SH-SY5Y (cell line): ENCODE measurements around the gene B4GALT5.

Source experiments
- GATA2 ChIP-seq: IDR thresholded peaks from 2 replicates; pipeline ENCODE4 v1.6.1; 2011; ENCODE audit warnings: mild to moderate bottlenecking, low read depth, low read length
- GATA3 ChIP-seq: IDR thresholded peaks from 2 replicates; pipeline ENCODE4 v1.6.1; 2011; ENCODE audit warnings: low read depth, mild to moderate bottlenecking, low read length, moderate library complexity

The B4GALT5 gene, protein sequence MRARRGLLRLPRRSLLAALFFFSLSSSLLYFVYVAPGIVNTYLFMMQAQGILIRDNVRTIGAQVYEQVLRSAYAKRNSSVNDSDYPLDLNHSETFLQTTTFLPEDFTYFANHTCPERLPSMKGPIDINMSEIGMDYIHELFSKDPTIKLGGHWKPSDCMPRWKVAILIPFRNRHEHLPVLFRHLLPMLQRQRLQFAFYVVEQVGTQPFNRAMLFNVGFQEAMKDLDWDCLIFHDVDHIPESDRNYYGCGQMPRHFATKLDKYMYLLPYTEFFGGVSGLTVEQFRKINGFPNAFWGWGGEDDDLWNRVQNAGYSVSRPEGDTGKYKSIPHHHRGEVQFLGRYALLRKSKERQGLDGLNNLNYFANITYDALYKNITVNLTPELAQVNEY

DNA sequence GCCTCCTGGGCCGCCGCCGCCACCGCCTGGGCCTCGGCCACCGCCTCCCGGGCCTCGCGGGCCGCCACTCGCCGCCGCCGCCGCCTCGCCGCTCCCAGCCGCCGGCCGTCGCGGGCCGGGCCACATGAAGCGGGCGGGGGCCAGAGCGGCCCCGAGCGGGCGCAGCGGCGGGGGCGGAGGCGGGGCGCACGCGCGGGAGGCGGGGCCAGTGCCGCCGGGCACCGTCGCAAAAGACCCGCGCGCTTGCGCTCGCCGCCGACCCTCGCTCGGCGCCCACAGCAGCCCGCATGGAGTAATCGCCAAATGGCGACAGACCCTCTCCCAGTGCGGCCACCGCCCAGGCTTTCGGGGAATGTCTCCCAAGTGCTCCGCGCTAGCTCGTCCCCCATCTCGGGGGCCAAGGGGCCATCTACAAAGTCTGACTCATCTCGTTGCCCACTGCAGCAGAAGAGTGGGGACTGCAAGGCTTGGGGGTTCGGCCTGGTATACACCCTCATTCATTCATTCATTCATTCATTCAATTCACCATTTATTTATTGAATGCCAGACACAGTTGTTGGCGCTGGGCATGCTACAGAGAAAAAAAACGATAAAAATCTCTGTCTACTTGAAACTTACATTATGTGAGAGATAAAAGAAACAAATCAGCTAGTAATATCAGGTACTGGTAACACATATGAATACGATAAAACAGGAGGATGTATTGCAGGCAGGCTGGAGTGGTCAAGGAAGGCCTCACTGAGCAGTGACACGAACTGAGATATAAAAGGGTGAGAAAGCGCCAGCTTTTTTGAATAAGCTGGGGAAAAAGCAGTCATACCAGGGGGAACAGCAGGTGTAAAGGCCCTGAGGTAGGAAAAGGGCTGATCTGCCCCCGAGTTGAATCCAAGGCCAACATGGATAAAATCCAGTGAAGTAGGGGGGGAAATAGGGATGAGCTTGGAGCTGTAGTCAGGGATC lies at the start of gene B4GALT5:
Gene B4GALT5, minus strand, starts transcription at position 126 of the 960 bp plus-strand sequence. CDS start 188 bp downstream, outside the sequence.
- no peak for TF ChIP-seq GATA3
- TF ChIP-seq GATA2 = no peak

DNA sequence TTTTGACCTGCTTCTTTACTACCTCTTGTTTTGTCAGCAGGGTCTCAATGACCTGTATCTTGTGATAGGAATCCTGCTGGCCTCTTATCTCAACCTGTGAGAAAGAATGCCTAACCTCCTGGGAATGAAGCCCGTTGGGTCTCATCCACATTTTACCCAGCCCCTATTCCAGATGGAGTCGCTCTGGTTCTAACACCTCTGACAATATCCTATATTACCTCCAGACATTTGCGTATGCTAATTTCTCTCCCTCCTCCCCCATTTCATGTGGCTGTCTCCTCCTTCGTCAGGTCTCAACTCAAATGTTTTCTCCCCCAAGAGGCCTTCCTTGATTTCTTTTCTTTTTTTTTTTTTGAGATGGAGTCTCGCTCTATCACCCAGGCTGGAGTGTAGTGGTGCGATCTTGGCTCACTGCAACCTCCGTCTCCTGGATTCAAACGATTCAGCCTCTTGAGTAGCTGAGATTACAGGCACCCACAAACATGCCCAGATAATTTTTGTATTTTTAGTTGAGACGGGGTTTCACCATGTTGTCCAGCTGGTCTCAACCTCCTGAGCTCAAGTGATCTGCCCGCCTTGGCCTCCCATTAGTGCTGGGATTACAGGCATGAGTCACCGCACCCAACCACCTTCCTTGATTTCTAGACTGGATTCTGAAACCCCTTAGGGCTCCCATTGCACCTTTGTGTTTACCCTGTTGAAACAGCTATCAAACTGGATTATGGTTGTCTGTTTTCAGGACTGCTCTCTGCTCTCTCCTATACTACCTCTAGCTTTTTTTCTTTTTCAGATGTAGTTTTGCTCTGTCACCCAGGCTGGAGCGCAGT lies 49.5 kb upstream of the B4GALT5 start:
- TF ChIP-seq GATA2 (no peak), GATA3 (no peak)

DNA sequence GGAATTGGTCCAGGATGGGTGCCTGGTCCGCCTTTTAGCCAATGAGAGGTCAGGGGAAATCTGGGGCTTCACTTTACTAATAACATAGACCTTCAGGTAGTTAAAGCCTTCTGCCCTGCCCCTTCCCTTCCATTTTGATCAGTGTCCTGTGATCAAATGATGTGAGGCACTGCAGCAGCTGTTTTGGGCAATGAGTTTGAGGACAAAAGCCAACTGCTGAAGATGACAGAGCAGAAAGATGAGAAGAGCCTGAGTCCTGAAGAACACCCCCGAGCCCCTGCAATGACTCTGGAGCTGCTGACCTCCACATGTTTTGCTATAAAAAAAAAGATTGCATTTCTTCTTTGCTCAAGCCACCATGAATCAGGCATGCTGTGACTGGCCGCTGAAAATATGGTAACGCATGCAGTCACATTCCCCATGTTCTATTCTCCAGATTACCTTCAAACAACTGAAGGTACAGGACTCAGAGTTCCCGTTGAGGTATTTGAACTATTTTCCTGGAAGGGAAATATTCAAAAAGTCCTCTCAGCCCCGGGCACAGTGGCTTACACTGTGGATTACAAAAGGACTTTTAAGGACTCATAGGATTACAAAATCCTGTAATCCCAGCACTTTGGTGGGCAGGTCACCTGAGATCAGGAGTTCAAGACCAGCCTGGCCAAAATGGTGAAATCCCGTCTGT lies 45.7 kb upstream of the B4GALT5 start:
- TF ChIP-seq GATA3 (no peak), GATA2 (no peak)

DNA sequence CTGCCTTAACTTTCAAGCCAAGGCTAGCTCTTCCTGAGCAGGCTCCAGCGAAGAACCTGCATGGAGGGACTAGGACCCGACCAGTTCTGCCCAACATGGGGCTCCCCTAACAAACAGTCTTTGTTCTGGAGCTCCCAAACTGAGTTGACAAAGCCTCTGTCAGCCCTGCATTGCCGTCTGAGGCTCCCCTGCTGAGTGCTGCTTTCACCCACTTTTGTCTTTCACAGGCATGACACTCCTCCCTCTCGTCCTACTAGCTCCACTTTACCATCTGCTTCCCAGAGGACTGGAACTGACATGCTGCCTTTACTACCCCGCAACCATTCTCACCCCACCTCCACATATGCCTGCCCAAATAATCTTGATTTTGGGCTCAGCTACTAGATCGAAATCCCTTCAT lies 45.1 kb upstream of the B4GALT5 start:
- TF ChIP-seq GATA3 (no peak), GATA2 (no peak)

DNA sequence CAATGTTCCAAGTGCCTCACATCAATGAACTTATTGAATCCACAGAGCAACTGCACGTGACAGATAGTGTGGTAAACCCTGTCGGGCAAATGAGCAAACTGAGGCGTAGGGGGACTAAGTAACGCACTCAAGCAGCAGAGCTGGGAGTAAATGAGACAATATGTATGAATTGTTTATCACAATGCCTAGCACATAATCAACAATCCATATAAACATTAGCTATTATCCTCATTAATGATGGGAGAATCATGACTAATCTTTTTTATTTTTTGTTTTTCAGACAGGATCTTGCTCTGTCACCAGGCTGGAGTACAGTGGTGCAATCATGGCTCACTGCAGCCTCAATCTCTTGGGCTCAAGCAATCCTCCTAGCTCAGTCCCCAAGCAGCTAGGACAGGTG lies 43.9 kb upstream of the B4GALT5 start:
- no peak for TF ChIP-seq GATA3
- TF ChIP-seq GATA2 = no peak

DNA sequence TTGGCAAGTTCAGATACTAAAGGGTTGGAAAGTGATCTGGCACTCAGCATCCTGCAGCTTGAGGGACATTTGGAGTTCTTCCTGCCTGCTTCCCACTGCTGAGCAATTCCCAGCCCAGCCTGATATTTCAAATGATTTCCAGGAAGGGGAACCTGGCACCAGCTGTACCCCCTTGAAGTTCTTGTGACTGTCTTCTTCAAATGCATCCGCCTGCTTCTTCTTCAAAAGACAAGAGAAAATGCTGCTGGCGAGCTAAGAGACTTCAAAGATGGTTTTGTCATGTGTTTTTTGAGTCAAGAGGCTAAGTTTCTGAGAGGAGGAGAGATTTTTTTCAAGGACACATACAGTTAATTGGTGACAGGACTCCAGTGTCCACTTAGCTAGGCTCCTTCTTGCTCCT lies 42.6 kb upstream of the B4GALT5 start:
- TF ChIP-seq GATA3 (no peak), GATA2 (no peak)

DNA sequence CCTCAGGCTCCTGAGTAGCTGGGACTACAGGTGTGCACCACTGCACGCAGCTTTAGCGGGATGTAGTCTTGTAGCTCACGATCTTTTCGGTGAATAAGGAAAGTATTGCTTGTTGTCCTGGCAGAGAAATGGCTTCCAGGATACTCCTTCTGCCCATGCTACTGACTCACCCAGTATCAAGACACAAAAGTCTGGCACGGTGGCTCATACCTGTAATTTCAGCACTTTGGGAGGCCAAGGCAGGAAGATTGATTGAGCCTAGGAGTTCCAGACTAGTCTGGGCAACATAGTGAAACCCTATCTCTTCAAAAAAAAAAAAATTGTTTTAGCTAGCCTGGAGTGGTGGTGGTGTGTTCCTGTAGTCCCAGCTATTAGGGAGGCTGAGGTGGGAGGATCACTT lies 40.9 kb upstream of the B4GALT5 start:
- TF ChIP-seq GATA3 = no peak
- no peak for TF ChIP-seq GATA2

DNA sequence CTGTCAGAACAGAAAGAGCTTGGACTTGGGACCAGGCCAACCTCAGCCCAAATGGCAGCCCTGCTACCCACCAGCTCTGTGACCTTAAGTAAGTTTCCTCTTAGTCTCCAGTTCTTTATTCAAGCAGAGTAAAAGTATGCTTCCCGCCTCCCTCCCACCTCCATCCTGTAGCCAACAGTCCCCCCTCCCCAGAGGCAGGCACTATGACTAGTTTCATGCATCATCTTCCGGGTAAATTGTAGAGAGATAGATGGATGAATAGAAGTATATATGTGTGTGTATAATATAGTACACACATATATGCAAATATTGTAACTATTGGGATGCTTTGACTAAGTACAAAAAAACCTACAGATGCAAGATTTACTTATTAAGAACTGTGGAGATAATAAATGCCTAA lies 39.5 kb upstream of the B4GALT5 start:
- TF ChIP-seq GATA3 = no peak
- TF ChIP-seq GATA2 = no peak

DNA sequence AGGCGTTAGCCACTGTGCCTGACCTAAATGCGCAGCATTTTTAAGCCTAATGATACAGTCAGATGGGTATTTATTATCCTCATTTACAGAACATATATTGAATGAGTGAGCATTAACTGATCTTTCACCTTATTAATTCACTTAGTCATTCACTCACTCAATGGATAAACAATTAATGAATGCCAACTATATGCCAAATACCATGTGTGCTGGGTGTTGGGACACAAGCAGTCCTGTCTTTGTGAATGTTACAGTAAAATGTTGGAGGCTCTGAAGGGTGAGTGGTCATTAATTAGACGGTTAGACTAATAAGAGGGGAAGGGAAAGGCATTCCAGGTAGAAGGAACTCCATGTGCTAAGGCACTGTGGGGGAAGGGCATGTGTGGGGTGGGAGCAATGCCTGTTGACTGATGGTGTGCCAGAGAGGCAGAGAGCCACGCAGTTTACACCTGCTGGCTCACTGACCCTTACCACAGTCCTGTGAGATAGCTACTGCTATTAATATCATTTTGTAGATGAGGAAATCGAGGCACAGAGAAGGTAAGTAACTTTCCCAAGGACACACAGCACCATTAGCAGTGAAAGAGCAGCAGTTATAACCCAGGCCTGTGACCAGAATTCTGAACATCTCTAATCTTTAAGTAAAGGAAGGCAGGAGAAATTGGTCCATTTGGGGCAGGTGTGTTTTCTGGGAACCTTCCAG lies 38.7 kb upstream of the B4GALT5 start:
- no peak for TF ChIP-seq GATA2
- no peak for TF ChIP-seq GATA3

DNA sequence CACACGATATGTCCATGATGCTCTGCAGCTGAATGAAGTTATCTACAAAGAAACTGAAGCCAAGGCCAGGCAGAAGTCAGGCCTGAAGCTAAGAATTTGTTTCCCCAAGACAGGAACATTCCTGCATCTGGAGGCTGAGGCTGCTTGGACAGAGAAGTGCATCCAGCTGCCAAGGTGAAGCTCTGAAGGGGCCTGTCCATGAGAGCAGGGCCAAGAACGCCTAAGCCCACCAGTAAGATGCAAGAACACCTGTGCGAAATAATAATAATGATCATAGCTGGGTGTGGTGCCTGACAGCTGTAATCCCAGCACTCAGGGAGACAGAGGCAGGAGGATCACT lies 37.7 kb upstream of the B4GALT5 start:
- TF ChIP-seq GATA3 (no peak), GATA2 (no peak)

DNA sequence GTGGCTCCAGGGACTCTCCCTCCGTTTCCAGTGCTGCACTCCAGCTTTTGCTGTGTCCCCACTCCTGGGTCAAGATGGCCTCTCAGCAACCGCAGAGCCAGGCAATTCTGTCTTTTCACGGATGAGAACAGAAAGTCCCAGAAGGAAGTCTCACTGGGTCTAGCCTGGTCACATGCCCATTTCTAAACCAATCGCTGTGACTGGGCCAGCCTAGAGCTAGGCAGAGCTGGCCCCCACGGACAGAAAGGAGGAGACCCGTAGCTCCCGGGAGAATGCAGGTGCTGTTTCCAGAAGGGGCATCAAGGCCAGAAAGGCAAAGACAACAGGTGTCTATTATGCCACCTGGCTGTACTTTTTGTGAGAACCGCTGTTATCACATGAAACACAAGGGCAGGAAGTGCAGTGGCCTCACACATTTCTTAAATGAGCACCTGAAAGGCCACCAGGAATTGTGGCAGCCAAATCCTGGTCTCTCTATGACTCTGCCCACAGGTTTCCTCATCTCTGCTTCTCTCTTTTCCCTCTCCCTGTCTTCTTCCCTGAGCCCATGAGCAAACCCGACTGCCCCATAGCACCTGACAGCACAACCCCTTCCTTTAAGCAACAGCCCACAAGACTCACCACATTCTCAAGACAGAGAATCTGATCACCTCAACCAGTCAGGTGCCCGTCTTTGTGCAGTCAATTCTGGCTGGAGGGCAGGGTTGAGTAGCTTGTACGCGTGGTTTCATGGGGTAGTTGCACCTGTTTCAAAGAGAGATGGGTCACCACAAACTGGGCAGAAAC lies 37.1 kb upstream of the B4GALT5 start:
- no peak for TF ChIP-seq GATA2
- TF ChIP-seq GATA3 = no peak

DNA sequence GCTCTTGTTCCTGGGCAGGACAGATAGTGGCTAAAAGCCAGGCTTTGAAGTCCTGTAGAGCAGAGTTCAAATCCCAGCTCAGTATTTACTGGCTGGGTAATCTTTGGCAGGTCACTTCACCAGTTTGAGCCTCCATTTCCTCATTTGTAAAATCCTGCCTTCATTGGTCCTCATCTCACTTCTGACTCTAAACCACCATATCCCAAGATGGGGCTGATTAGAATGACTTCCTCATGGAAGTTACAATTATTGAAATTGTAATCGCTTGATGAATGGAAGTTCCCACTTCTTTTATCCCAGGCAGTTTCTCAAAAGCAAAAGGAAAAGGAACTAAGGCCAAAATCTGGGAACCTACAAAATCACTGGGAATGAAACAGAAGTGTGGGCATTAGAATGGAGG lies 35.9 kb upstream of the B4GALT5 start:
- TF ChIP-seq GATA2 (no peak), GATA3 (no peak)
